Sigmoid colon (tissue), 4 donors: ENCODE results near the gene LILRA5.
"Not testable (repeated sequence)": the region's sequence is repeated elsewhere in the genome, so short reads cannot be mapped to it uniquely, and the experiment has no call there.

Experiments
- CTCF ChIP-seq, 4 experiments: fragments of 450-650 bp in 3 of 4; fragments of 200-600 bp in 1 of 4; IDR thresholded peaks; one replicate each; pipeline ENCODE4 v1.5.1; 2016 to 2019; ENCODE audit warnings: antibody characterized with exemption in 4 of 4, mild to moderate bottlenecking in 3 of 4, moderate library complexity in 2 of 4
- EP300 ChIP-seq, 4 donors: sonication (generic); formaldehyde crosslinking; IDR thresholded peaks; one replicate each; pipeline ENCODE4 v1.6.1; 2017; ENCODE audit warnings: antibody characterized with exemption in 4 of 4
- POLR2A ChIP-seq, 2 donors: fragments of 450-650 bp; IDR thresholded peaks; one replicate each; pipeline ENCODE4 v1.6.1; 2016; ENCODE audit warnings: antibody characterized with exemption in 2 of 2, mild to moderate bottlenecking in 2 of 2, moderate library complexity in 2 of 2
- POLR2AphosphoS5 ChIP-seq, 4 donors: sonication (generic); formaldehyde crosslinking; IDR thresholded peaks; one replicate each; pipeline ENCODE4 v1.6.1; 2017; ENCODE audit warnings: antibody characterized with exemption in 4 of 4

DNA sequence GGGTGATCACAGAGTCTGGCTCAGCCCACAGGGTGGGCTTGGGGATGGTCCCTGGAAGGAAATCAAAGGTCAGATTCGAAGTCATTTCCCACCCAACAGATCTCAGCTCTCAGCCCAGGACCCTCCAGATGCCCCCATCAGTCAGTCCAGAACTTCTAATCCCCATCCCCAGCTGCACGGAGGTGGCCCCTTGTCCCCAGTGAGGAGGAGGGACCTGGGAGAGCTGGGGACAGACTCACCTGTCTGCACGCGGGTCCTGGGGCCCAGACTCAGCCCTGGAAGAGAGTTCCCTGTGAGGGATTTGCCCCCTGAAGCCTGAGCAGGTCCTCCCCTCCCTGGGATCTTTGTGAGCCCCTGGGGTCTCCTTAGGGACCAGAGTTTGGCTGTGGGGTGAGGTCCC is 32.9 kb downstream of the LILRA5 start:
- TF ChIP-seq CTCF, POLR2A, POLR2AphosphoS5, EP300 (IDR thresholded peaks at IDR 0.05): not testable (repeated sequence)
